Body of pancreas (tissue), 4 donors: ENCODE results near the gene SRPK2.

Source experiments
- POLR2A ChIP-seq, 3 donors: fragments of 450-650 bp; IDR thresholded peaks; one replicate each; pipeline ENCODE4 v1.6.1; 2016; ENCODE audit warnings: antibody characterized with exemption in 3 of 3, mild to moderate bottlenecking in 2 of 3
- TF ChIP-seq, protein P1 (sequence below), 7 experiments: fragments of 450-650 bp in 4 of 7; fragments of 200-600 bp in 3 of 7; sonication (generic) in 3 of 7; IDR thresholded peaks; one replicate each; pipeline ENCODE4 v1.5.1; 2016 to 2019; ENCODE audit warnings: antibody characterized with exemption in 7 of 7

DNA sequence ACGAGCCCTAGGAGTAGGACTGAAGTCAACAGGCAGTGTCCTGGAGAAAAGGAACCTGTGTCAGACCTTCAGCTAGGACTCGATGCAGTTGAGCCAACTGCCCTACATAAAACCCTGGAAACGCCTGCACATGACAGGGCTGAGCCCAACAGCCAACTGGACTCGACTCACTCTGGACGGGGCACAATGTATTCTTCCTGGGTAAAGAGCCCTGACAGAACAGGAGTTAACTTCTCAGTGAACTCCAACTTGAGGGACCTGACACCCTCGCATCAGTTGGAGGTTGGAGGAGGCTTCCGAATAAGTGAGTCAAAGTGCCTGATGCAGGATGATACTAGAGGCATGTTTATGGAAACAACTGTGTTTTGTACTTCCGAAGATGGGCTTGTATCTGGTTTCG is 281.3 kb downstream of the SRPK2 start:
- TF ChIP-seq POLR2A (IDR thresholded peaks at IDR 0.05) = no peak
- TF ChIP-seq, protein P1, sequence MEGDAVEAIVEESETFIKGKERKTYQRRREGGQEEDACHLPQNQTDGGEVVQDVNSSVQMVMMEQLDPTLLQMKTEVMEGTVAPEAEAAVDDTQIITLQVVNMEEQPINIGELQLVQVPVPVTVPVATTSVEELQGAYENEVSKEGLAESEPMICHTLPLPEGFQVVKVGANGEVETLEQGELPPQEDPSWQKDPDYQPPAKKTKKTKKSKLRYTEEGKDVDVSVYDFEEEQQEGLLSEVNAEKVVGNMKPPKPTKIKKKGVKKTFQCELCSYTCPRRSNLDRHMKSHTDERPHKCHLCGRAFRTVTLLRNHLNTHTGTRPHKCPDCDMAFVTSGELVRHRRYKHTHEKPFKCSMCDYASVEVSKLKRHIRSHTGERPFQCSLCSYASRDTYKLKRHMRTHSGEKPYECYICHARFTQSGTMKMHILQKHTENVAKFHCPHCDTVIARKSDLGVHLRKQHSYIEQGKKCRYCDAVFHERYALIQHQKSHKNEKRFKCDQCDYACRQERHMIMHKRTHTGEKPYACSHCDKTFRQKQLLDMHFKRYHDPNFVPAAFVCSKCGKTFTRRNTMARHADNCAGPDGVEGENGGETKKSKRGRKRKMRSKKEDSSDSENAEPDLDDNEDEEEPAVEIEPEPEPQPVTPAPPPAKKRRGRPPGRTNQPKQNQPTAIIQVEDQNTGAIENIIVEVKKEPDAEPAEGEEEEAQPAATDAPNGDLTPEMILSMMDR (IDR thresholded peaks at IDR 0.05) = no peak
